Glutamatergic neuron (in vitro differentiated cells): Measurements from ENCODE around the gene PFDN5. TPM values are rescaled to one million over a fixed set of nuclear protein-coding genes. Genes with fewer than 3 reads are reported as not detected.

Experiments used
- DNase-seq: peaks from one replicate; pipeline ENCODE4 v3.0.0; 2022
- H3K27ac Mint-ChIP-seq: one replicate; pipeline ENCODE4 v1.8.0; 2020; ENCODE audit warnings: mild to moderate bottlenecking, mixed read lengths, inconsistent platforms; ENCODE audit not compliant: unreplicated experiment
- H3K27me3 Mint-ChIP-seq: one replicate; pipeline ENCODE4 v1.8.0; 2020; ENCODE audit warnings: mild to moderate bottlenecking, moderate library complexity, mixed read lengths, inconsistent platforms; ENCODE audit not compliant: unreplicated experiment
- H3K36me3 Mint-ChIP-seq: one replicate; pipeline ENCODE4 v1.8.0; 2020; ENCODE audit warnings: mild to moderate bottlenecking, mixed read lengths, inconsistent platforms; ENCODE audit not compliant: unreplicated experiment
- H3K4me1 Mint-ChIP-seq: one replicate; pipeline ENCODE4 v1.8.0; 2020; ENCODE audit warnings: mild to moderate bottlenecking, low read depth, mixed read lengths, inconsistent platforms; ENCODE audit not compliant: unreplicated experiment
- H3K4me3 Mint-ChIP-seq: one replicate; pipeline ENCODE4 v1.8.0; 2020; ENCODE audit warnings: mild to moderate bottlenecking, mixed read lengths, inconsistent platforms; ENCODE audit not compliant: unreplicated experiment
- H3K9me3 Mint-ChIP-seq: one replicate; pipeline ENCODE4 v1.8.0; 2020; ENCODE audit warnings: mild to moderate bottlenecking, moderate library complexity, mixed read lengths, inconsistent platforms; ENCODE audit not compliant: unreplicated experiment
- CTCF ChIP-seq: fragments of 200-600 bp; sonication (generic); IDR thresholded peaks from one replicate; pipeline ENCODE4 v1.5.0; 2021; ENCODE audit not compliant: partially characterized antibody, unreplicated experiment
- total RNA-seq: library from RNA; stranded (reverse); fragmentation: NEBNext Ultra II Directional; extraction: Animal tissue kit (Norgen Biotek cat#: 25700); gene quantifications from one replicate; pipeline ENCODE4 v1.2.1, GENCODE V29; 2021; ENCODE audit not compliant: unreplicated experiment

The PFDN5 gene
- total RNA-seq, 1 donor from 2014 or later: 292 TPM

GRCh38 chr12:53332744-53333143 lies 37.4 kb downstream of the PFDN5 start:
- H3K4me3 Mint-ChIP-seq: no peak overlapping the region
- H3K27ac Mint-ChIP-seq: no peak overlapping the region
- peaks cover 7% of the 10 kb centered on the region for H3K9me3 Mint-ChIP-seq
- DNase-seq: no peak
- no peak for TF ChIP-seq CTCF
- H3K4me1 Mint-ChIP-seq: peaks cover 7% of the 10 kb centered on the region
- H3K36me3 Mint-ChIP-seq: no peaks in the 10 kb centered on the region
- peaks cover 12% of the 10 kb centered on the region for H3K27me3 Mint-ChIP-seq

- no peak for DNase-seq
- Mint-ChIP-seq H3K4me1 (peaks cover 8% of the 10 kb centered on the region), H3K36me3 (no peaks in the 10 kb centered on the region), H3K27ac (no peak overlapping the region), H3K9me3 (peaks cover 7% of the 10 kb centered on the region), H3K4me3 (no peak overlapping the region), H3K27me3 (peaks cover 11% of the 10 kb centered on the region)
- no peak for TF ChIP-seq CTCF
Observed at GRCh38 chr12:53333289-53333688, 37.9 kb downstream of the PFDN5 start.

GRCh38 chr12:53333845-53334244 lies 38.5 kb downstream of the PFDN5 start:
- H3K27ac Mint-ChIP-seq: no peak overlapping the region

GRCh38 chr12:53334822-53335221 lies 39.5 kb downstream of the PFDN5 start:
- TF ChIP-seq CTCF: no peak
- Mint-ChIP-seq H3K27ac (no peak overlapping the region), H3K36me3 (no peaks in the 10 kb centered on the region), H3K27me3 (peaks cover 5% of the 10 kb centered on the region), H3K4me1 (peaks cover 8% of the 10 kb centered on the region), H3K9me3 (peaks cover 7% of the 10 kb centered on the region), H3K4me3 (no peak overlapping the region)
- DNase-seq: no peak

More at GRCh38 chr12:53333845-53334244, 38.5 kb downstream of the PFDN5 start:
- no peak for DNase-seq
- Mint-ChIP-seq H3K36me3 (no peaks in the 10 kb centered on the region), H3K4me3 (no peak overlapping the region), H3K4me1 (peaks cover 8% of the 10 kb centered on the region), H3K27me3 (peaks cover 10% of the 10 kb centered on the region), H3K9me3 (peaks cover 7% of the 10 kb centered on the region)
- TF ChIP-seq CTCF: no peak

- peak; percentile 36 for DNase-seq
- H3K27ac Mint-ChIP-seq: no peak within 1 kb of the TSS
- no peak within 1 kb of the TSS for H3K4me3 Mint-ChIP-seq
- peaks cover 3% of the 10 kb centered on the region for H3K9me3 Mint-ChIP-seq
- peaks cover 8% of the 10 kb centered on the region for H3K4me1 Mint-ChIP-seq
- H3K27me3 Mint-ChIP-seq: peaks cover 2% of the 10 kb centered on the region
- no peak for TF ChIP-seq CTCF
- no peaks in the 10 kb centered on the region for H3K36me3 Mint-ChIP-seq
Observed at GRCh38 chr12:53336181-53336681, 40.9 kb downstream of the PFDN5 start, which contains the start of gene SP7. Gene SP7, minus strand, starts transcription at chr12:53336354. Its CDS starts 708 bp downstream, at chr12:53335646.
